Measurements from ENCODE around the gene CD28.

GRCh38 chr2:203775684-203776083 is 69.2 kb downstream of the CD28 start:
- TF ChIP-seq POLR2AphosphoS5 (IDR thresholded peaks at IDR 0.05; ENCODE audit: low read depth): no peak
- TF ChIP-seq, protein P1, sequence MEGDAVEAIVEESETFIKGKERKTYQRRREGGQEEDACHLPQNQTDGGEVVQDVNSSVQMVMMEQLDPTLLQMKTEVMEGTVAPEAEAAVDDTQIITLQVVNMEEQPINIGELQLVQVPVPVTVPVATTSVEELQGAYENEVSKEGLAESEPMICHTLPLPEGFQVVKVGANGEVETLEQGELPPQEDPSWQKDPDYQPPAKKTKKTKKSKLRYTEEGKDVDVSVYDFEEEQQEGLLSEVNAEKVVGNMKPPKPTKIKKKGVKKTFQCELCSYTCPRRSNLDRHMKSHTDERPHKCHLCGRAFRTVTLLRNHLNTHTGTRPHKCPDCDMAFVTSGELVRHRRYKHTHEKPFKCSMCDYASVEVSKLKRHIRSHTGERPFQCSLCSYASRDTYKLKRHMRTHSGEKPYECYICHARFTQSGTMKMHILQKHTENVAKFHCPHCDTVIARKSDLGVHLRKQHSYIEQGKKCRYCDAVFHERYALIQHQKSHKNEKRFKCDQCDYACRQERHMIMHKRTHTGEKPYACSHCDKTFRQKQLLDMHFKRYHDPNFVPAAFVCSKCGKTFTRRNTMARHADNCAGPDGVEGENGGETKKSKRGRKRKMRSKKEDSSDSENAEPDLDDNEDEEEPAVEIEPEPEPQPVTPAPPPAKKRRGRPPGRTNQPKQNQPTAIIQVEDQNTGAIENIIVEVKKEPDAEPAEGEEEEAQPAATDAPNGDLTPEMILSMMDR (IDR thresholded peaks at IDR 0.05; ENCODE audit: insufficient read depth, low read length): no peak
